ENCODE results near the gene MYO1A.

- TF ChIP-seq, protein P1, sequence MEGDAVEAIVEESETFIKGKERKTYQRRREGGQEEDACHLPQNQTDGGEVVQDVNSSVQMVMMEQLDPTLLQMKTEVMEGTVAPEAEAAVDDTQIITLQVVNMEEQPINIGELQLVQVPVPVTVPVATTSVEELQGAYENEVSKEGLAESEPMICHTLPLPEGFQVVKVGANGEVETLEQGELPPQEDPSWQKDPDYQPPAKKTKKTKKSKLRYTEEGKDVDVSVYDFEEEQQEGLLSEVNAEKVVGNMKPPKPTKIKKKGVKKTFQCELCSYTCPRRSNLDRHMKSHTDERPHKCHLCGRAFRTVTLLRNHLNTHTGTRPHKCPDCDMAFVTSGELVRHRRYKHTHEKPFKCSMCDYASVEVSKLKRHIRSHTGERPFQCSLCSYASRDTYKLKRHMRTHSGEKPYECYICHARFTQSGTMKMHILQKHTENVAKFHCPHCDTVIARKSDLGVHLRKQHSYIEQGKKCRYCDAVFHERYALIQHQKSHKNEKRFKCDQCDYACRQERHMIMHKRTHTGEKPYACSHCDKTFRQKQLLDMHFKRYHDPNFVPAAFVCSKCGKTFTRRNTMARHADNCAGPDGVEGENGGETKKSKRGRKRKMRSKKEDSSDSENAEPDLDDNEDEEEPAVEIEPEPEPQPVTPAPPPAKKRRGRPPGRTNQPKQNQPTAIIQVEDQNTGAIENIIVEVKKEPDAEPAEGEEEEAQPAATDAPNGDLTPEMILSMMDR (IDR thresholded peaks at IDR 0.05; ENCODE audit: borderline replicate concordance, extremely low read depth, low read length, poor library complexity, severe bottlenecking), result no peak
- no peak for TF ChIP-seq EZH2 (IDR thresholded peaks at IDR 0.05; ENCODE audit: borderline replicate concordance, low read depth, low read length, severe bottlenecking)
Observed at GRCh38 chr12:56998316-56998715, 51.6 kb downstream of the MYO1A start.

Measured in DND-41 (cell line).